ENCODE data around the gene CCDC34.

The CCDC34 gene

DNA sequence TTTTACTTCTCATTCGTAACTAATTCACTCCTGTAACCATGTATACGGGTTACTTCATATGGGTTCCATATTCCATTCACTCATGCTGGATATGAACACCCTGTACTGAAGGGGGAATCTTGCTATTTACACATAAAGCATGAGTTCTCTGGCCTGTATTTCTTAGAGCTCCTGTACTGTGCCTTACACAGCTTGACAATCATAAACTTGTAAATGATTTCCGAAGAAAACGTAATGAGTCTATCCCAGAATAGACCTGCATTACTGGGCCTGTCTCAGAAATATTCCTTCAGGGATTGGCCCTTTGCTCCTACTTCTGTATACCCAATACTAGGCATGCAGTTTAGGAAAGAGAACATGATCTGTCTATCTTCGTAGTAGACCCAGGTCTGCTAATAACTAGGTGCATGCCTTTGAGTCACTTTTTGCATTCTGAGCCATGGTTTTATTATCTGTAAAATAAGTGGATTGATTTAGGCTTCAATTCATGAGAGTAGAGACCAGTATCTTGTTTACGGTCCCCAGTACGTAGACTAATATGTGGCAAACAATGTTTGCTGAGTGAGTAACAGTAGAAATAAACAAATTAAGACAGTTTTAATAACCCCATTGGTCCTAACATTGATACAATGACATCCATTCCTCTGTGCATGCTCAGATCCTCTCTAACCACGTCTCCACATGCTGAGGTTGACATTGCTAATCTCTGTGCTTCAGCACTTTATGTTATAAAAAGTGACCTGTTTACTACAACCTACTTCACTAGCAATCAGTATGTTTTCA, 1.2 kb downstream of the CCDC34 start:
- Histone ChIP-seq H2AFZ (ENCODE audit: low read length, unreplicated experiment) (peak overlapping the region; percentile 34), H3K36me3 (ENCODE audit: insufficient read depth, low read length) (no peaks in the 10 kb centered on the region), H3K4me1 (ENCODE audit: control insufficient read depth, insufficient read depth, low read length, unreplicated experiment) (peaks cover 10% of the 10 kb centered on the region), H3K79me2 (ENCODE audit: control insufficient read depth, insufficient read depth, low read length, unreplicated experiment) (no peaks in the 10 kb centered on the region), H3K4me3 (ENCODE audit: low read depth, low read length) (peak overlapping the region; percentile 76), H3K27ac (ENCODE audit: low read depth, low read length) (no peak overlapping the region), H3K27me3 (ENCODE audit: insufficient read depth, low read length) (no peaks in the 10 kb centered on the region)

DNA sequence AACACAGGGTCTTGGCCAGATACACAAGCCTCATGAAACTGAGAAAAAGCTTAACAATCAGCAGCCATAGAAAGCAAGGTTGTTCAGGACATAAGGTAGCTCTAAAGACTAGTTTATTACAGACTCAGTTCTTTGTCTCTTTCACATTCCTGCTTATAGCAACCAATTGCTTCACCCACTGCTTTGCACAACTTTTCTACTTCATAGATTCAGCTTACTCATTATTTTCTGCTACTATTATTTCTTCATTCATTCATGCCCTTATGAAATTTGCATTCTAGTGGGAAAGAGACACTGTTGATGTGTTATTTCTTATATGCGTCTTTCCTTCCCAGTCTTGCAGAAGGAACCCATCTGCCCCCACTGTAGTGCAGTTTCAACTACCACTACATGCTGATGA, 4.7 kb downstream of the CCDC34 start:
- no peak overlapping the region for H3K4me3 ChIP-seq (ENCODE audit: low read depth, low read length)
- no peak overlapping the region for H3K27ac ChIP-seq (ENCODE audit: low read depth, low read length)
- no peaks in the 10 kb centered on the region for H3K36me3 ChIP-seq (ENCODE audit: insufficient read depth, low read length)
- H3K4me1 ChIP-seq (ENCODE audit: control insufficient read depth, insufficient read depth, low read length, unreplicated experiment), result peaks cover 7% of the 10 kb centered on the region
- H3K27me3 ChIP-seq (ENCODE audit: insufficient read depth, low read length), result no peaks in the 10 kb centered on the region
- H2AFZ ChIP-seq (ENCODE audit: low read length, unreplicated experiment), result no peak overlapping the region
- no peaks in the 10 kb centered on the region for H3K79me2 ChIP-seq (ENCODE audit: control insufficient read depth, insufficient read depth, low read length, unreplicated experiment)

DNA sequence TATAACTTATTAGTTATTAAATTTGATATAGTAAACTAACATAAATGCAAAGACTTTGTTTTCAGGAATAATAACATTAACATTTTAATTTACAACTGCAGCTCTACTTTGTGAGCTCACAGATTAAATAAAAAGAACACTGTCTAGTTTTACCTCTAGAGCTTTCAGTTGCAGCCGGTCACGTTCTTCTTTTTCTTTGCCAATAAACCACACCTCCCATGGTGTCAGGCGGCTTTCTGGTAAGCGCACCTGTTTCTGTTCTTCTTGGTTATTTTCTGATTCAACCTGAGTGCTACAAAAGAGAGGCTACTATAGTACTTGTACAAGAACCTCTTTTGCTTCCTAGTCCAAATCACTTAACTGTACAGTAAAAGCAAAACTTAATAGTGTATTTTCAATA, 5.8 kb downstream of the CCDC34 start:
- Histone ChIP-seq H3K4me3 (ENCODE audit: low read depth, low read length) (no peak overlapping the region), H3K79me2 (ENCODE audit: control insufficient read depth, insufficient read depth, low read length, unreplicated experiment) (no peaks in the 10 kb centered on the region), H3K27me3 (ENCODE audit: insufficient read depth, low read length) (no peaks in the 10 kb centered on the region), H3K27ac (ENCODE audit: low read depth, low read length) (no peak overlapping the region), H3K36me3 (ENCODE audit: insufficient read depth, low read length) (no peaks in the 10 kb centered on the region), H3K4me1 (ENCODE audit: control insufficient read depth, insufficient read depth, low read length, unreplicated experiment) (peaks cover 7% of the 10 kb centered on the region), H2AFZ (ENCODE audit: low read length, unreplicated experiment) (no peak overlapping the region)

DNA sequence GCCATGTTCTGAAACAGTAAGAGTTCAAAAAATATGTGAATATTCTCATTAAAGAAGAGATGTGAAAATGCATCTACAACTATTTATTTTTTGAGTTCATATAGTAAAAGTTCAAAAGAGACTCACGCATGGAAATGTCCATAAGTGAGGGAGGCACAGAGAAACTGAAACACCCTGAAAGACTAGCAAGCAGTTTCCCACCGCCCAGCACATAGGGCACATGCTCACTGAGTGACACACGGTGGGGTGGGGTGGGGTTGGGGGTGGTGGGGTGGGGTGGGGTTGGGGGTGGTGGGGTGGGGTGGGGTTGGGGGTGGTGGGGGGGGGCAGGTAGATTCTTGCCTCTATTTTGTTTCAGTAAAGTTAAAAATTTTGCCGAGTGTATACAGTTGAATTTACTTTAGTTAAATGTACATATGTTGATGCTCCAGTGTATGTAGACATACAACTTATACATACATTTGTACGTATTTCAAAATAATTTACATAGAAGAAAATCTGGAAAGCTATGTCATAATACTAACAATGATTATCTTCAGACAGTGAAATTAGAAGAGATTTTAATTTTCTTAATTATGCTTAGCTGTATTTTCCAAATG, 6.3 kb downstream of the CCDC34 start:
- no peaks in the 10 kb centered on the region for H3K27me3 ChIP-seq (ENCODE audit: insufficient read depth, low read length)
- H2AFZ ChIP-seq (ENCODE audit: low read length, unreplicated experiment), result no peak overlapping the region
- no peak overlapping the region for H3K27ac ChIP-seq (ENCODE audit: low read depth, low read length)
- no peak overlapping the region for H3K4me3 ChIP-seq (ENCODE audit: low read depth, low read length)
- no peaks in the 10 kb centered on the region for H3K79me2 ChIP-seq (ENCODE audit: control insufficient read depth, insufficient read depth, low read length, unreplicated experiment)
- peaks cover 3% of the 10 kb centered on the region for H3K4me1 ChIP-seq (ENCODE audit: control insufficient read depth, insufficient read depth, low read length, unreplicated experiment)
- no peaks in the 10 kb centered on the region for H3K36me3 ChIP-seq (ENCODE audit: insufficient read depth, low read length)

DNA sequence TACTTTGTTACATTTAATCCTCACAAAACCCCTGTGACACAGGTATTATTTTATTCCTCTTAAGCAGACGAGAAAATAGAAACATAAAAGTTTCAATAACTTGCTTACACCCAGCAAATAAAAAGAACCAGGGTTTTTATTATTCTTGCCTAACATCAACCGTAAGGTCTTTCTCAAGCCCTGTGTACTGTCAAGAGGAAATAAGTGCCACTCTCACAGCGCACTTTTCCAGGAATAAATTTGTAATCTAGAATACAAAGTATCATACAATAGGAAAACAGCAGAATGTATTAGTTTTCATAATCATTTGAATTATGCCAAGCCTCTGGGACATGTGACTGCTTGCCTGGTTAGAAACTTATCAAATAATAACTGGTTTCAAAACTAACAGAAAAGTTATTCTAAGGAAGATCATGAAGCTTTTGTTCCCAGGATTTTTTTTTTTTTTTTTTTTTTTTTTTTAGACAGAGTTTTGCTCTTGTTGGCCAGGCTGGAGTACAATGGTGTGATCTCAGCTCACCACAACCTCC, 7.4 kb downstream of the CCDC34 start:
- Histone ChIP-seq H3K4me1 (ENCODE audit: control insufficient read depth, insufficient read depth, low read length, unreplicated experiment) (peaks cover 3% of the 10 kb centered on the region), H3K27me3 (ENCODE audit: insufficient read depth, low read length) (no peaks in the 10 kb centered on the region), H2AFZ (ENCODE audit: low read length, unreplicated experiment) (no peak overlapping the region), H3K36me3 (ENCODE audit: insufficient read depth, low read length) (no peaks in the 10 kb centered on the region), H3K4me3 (ENCODE audit: low read depth, low read length) (no peak overlapping the region), H3K27ac (ENCODE audit: low read depth, low read length) (no peak overlapping the region), H3K79me2 (ENCODE audit: control insufficient read depth, insufficient read depth, low read length, unreplicated experiment) (no peaks in the 10 kb centered on the region)

DNA sequence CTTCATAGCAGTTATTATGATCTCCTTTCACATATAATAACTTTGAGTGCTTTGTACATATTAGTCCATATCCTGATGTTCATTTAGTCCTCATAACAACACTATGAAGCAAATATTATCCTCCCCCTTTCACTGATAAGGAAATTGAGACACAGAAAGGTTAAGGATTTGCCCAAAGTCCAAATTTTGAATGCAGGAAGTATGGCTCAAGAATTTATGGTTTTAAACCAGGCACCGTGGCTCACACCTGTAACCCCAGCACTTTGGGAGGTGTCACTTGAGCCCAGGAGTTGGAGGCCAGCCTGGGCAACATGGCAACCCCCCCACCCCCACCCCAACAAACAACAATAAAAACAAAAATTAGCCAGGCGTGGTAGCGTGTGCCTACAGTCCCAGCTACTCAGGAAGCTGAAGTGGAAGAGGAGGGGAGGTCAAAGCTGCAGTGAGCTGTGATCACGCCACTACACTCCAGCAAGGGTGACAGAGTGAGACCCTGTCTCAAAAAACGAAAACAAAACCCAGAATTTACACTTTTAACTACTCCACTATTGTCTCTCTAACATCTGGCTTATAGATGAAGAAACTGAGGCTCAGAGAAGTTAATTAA, 8.6 kb downstream of the CCDC34 start:
- Histone ChIP-seq H3K4me1 (ENCODE audit: control insufficient read depth, insufficient read depth, low read length, unreplicated experiment) (peaks cover 3% of the 10 kb centered on the region), H2AFZ (ENCODE audit: low read length, unreplicated experiment) (no peak overlapping the region), H3K4me3 (ENCODE audit: low read depth, low read length) (no peak overlapping the region), H3K27ac (ENCODE audit: low read depth, low read length) (no peak overlapping the region), H3K36me3 (ENCODE audit: insufficient read depth, low read length) (peaks cover 5% of the 10 kb centered on the region; the same call in 1 of the 2 replicates), H3K79me2 (ENCODE audit: control insufficient read depth, insufficient read depth, low read length, unreplicated experiment) (no peaks in the 10 kb centered on the region), H3K27me3 (ENCODE audit: insufficient read depth, low read length) (no peaks in the 10 kb centered on the region)

DNA sequence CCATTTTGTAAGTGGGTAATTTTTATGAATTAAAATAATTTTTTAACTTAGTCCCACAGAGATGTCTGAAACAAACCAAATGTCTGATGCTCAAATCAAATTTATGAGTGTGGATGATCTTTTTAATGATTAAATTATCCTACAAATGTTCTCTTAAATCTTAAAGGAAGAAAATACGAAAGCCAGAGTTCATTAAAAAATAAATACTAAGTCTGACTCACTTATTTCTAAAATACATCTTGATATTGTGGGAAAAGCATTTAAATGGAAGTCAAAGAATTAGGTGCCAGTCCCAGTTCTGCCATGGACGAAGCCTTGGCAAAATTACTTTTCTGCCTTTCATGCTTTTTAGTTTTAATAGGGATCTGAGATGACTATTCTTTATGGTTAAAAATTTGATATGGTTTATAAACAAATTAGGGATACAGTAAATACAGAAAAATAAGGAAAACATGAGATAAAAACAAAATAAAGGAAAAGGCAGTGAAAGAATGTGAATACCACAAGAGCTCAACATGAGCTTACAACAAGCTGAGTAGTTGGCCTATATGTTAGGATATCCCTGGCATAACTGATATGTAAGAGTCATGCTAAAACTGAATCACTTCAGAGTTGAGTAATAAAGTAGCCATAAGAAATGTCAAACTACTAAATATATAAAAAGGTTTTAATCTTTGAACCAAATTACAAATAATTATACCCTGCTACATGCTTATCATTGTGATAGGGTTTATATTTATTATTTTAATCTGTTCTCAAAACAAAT, 9.2 kb downstream of the CCDC34 start:
- no peaks in the 10 kb centered on the region for H3K27me3 ChIP-seq (ENCODE audit: insufficient read depth, low read length)
- H3K4me3 ChIP-seq (ENCODE audit: low read depth, low read length), result no peak overlapping the region
- H3K4me1 ChIP-seq (ENCODE audit: control insufficient read depth, insufficient read depth, low read length, unreplicated experiment), result peaks cover 3% of the 10 kb centered on the region
- H3K79me2 ChIP-seq (ENCODE audit: control insufficient read depth, insufficient read depth, low read length, unreplicated experiment), result no peaks in the 10 kb centered on the region
- H3K27ac ChIP-seq (ENCODE audit: low read depth, low read length), result no peak overlapping the region
- H2AFZ ChIP-seq (ENCODE audit: low read length, unreplicated experiment), result no peak overlapping the region
- peaks cover 5% of the 10 kb centered on the region; the same call in 1 of the 2 replicates for H3K36me3 ChIP-seq (ENCODE audit: insufficient read depth, low read length)

DNA sequence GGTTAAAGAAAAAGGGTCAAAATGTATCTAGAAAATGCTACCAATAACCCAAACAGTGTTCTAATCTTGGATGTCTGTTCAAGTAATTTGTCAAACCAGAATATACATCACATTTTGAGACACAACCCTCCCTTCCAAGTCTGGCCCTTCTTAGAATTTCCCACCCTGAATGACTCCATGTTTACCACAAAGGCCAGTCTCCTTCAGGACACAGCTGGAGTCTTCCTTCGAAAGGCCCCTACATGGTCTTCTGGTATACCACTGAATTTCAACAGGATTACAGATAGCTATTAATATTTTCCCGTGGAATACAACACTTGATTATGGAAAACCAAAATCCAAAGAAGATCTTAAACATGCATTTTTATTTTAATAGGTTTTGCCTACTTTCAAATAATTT, 10.2 kb downstream of the CCDC34 start:
- no peak overlapping the region for H3K27ac ChIP-seq (ENCODE audit: low read depth, low read length)
- no peak overlapping the region for H2AFZ ChIP-seq (ENCODE audit: low read length, unreplicated experiment)
- H3K27me3 ChIP-seq (ENCODE audit: insufficient read depth, low read length), result no peaks in the 10 kb centered on the region
- peaks cover 3% of the 10 kb centered on the region for H3K4me1 ChIP-seq (ENCODE audit: control insufficient read depth, insufficient read depth, low read length, unreplicated experiment)
- H3K79me2 ChIP-seq (ENCODE audit: control insufficient read depth, insufficient read depth, low read length, unreplicated experiment), result no peaks in the 10 kb centered on the region
- no peak overlapping the region for H3K4me3 ChIP-seq (ENCODE audit: low read depth, low read length)
- H3K36me3 ChIP-seq (ENCODE audit: insufficient read depth, low read length), result peaks cover 5% of the 10 kb centered on the region; the same call in 1 of the 2 replicates

DNA sequence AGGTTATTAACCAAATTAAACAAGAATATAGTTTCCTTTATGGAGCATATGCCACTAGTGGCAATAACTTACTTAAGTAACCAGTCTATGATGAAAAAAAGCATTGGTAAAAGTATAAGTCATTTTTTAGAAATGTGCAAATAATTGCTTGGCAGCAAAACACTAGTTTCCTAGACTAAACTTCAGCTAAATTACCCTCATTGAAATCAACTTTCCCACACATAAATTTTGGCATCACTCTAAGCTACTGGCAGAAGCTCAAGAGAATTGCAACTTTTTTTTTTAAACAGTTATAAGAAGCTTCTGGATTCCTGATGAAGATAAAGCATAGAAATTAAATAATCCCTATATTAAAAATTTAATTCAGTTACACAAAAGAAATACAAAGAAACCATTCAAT, 12.5 kb downstream of the CCDC34 start:
- H2AFZ ChIP-seq (ENCODE audit: low read length, unreplicated experiment), result no peak overlapping the region
- H3K4me1 ChIP-seq (ENCODE audit: control insufficient read depth, insufficient read depth, low read length, unreplicated experiment), result peaks cover 3% of the 10 kb centered on the region
- no peaks in the 10 kb centered on the region for H3K27me3 ChIP-seq (ENCODE audit: insufficient read depth, low read length)
- no peaks in the 10 kb centered on the region for H3K79me2 ChIP-seq (ENCODE audit: control insufficient read depth, insufficient read depth, low read length, unreplicated experiment)
- peaks cover 5% of the 10 kb centered on the region; the same call in 1 of the 2 replicates for H3K36me3 ChIP-seq (ENCODE audit: insufficient read depth, low read length)
- no peak overlapping the region for H3K27ac ChIP-seq (ENCODE audit: low read depth, low read length)
- no peak overlapping the region for H3K4me3 ChIP-seq (ENCODE audit: low read depth, low read length)

DNA sequence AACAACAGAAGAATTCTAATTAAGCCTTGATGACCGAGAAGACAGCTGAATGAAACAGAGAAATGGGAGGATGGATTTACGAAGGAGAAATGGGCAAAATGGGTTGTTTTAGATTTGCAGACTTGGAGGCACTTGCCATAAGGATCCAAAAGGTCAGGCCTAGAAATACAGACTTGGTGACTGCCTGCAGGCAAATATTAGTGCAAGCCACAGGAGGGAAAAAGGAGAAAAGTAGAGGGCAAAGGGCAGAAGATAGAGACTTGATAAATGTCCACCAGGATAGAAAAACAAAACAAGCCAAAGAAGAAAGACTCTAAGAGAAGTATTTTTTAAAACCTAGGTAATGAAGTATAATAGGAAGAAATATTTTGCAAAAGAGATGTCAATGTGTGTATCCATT, 13.1 kb downstream of the CCDC34 start:
- Histone ChIP-seq H3K79me2 (ENCODE audit: control insufficient read depth, insufficient read depth, low read length, unreplicated experiment) (no peaks in the 10 kb centered on the region), H2AFZ (ENCODE audit: low read length, unreplicated experiment) (no peak overlapping the region), H3K27ac (ENCODE audit: low read depth, low read length) (no peak overlapping the region), H3K4me3 (ENCODE audit: low read depth, low read length) (no peak overlapping the region), H3K36me3 (ENCODE audit: insufficient read depth, low read length) (peaks cover 5% of the 10 kb centered on the region; the same call in 1 of the 2 replicates), H3K27me3 (ENCODE audit: insufficient read depth, low read length) (no peaks in the 10 kb centered on the region), H3K4me1 (ENCODE audit: control insufficient read depth, insufficient read depth, low read length, unreplicated experiment) (peaks cover 3% of the 10 kb centered on the region)

All from ACC112 (cell line).